ENCODE data around the gene CIAO1. TPM values are rescaled to one million over a fixed set of nuclear protein-coding genes. Genes with fewer than 3 reads are reported as not detected.
A peak's percentile ranks its signal among the peaks of the same experiment; 100 is the strongest.

The CIAO1 gene
- total and polyA plus RNA-seq, 2 donors (not counting 1 experiment from before 2014, with no cell fraction given) = 74.8 to 85.4 TPM

GRCh38 chr2:96247896-96248295 lies 18.1 kb upstream of the CIAO1 start:
- Mint-ChIP-seq H3K27ac (peak overlapping the region; percentile 50), H3K4me1 (peaks cover 28% of the 10 kb centered on the region)

GRCh38 chr2:96248624-96249023 lies 17.4 kb upstream of the CIAO1 start:
- Histone ChIP-seq H3K27ac (ENCODE audit: low read length in 2 of 2) (no peak overlapping the region), H3K4me1 (ENCODE audit: control insufficient read depth in 2 of 2, insufficient read depth in 2 of 2, low read length in 2 of 2) (peaks cover 14 to 25% of the 10 kb centered on the region in 2 donors), H3K79me2 (ENCODE audit: control insufficient read depth, insufficient read depth, low read length) (peaks cover 11% of the 10 kb centered on the region), H3K4me2 (replicated peaks; ENCODE audit: low read depth, low read length, poor library complexity, severe bottlenecking) (no peak overlapping the region), H3K27me3 (replicated peaks in 1 of 4; ENCODE audit: control extremely low read depth in 1 of 4, control insufficient read depth in 3 of 4, insufficient read depth in 4 of 4, low read length in 3 of 4) (no peaks in the 10 kb centered on the region), H3K4me3 (ENCODE audit: control extremely low read depth in 1 of 5, extremely low read depth in 1 of 5, insufficient read depth in 1 of 5, low read depth in 2 of 5, low read length in 4 of 5) (no peak overlapping the region), H3K9me3 (ENCODE audit: control extremely low read depth in 1 of 3, control insufficient read depth in 2 of 3, insufficient read depth in 1 of 3, low read length in 2 of 3) (peaks cover 0 to 12% (median 3%) of the 10 kb centered on the region in 3 donors), H3K9ac (ENCODE audit: low read length) (no peak overlapping the region), H2AFZ (ENCODE audit: insufficient read depth, low read depth, low read length, poor library complexity, severe bottlenecking) (no peak overlapping the region), H4K20me1 (ENCODE audit: control insufficient read depth, insufficient read depth, low read length, poor library complexity, severe bottlenecking) (no peaks in the 10 kb centered on the region), H3K36me3 (replicated peaks in 1 of 2; ENCODE audit: control extremely low read depth in 1 of 2, control insufficient read depth in 1 of 2, extremely low read depth in 1 of 2, insufficient read depth in 2 of 2, low read length in 1 of 2) (peaks cover 0 to 37% of the 10 kb centered on the region in 2 experiments)
- ChIA-PET CTCF (no interaction called here), POLR2A (no interaction called here)
- ATAC-seq (ENCODE audit: low read depth) (no peak), DNase-seq (no peak)
- intact Hi-C loops (cut with micrococcal nuclease) = no loop called here
- no peak overlapping the region for H3K4me3 Mint-ChIP-seq
- no peaks in the 10 kb centered on the region for H3K27me3 Mint-ChIP-seq
- no peak overlapping the region for H3K27ac Mint-ChIP-seq
- 87% methylated on average over 3 of the region's 4 CpGs for WGBS (ENCODE audit: insufficient coverage)
- H3K9me3 Mint-ChIP-seq (ENCODE audit: insufficient read depth) = no peaks in the 10 kb centered on the region
- peaks cover 28% of the 10 kb centered on the region for H3K4me1 Mint-ChIP-seq
- no peak for TF ChIP-seq EZH2 (IDR thresholded peaks at IDR 0.05; ENCODE audit: borderline replicate concordance, insufficient read depth, low read depth, low read length, poor library complexity, severe bottlenecking)
- TF ChIP-seq CTCF (IDR thresholded peaks at IDR 0.05) = no peak

More at GRCh38 chr2:96247896-96248295, 18.1 kb upstream of the CIAO1 start:
- Histone ChIP-seq H3K36me3 (replicated peaks in 1 of 2; ENCODE audit: control extremely low read depth in 1 of 2, control insufficient read depth in 1 of 2, extremely low read depth in 1 of 2, insufficient read depth in 2 of 2, low read length in 1 of 2) (peaks cover 0 to 30% of the 10 kb centered on the region in 2 experiments), H3K27ac (ENCODE audit: low read length in 2 of 2) (no peak overlapping the region), H3K4me3 (ENCODE audit: control extremely low read depth in 1 of 5, extremely low read depth in 1 of 5, insufficient read depth in 1 of 5, low read depth in 2 of 5, low read length in 4 of 5) (no peak overlapping the region), H3K4me1 (ENCODE audit: control insufficient read depth in 2 of 2, insufficient read depth in 2 of 2, low read length in 2 of 2) (peaks cover 14 to 28% of the 10 kb centered on the region in 2 donors), H3K4me2 (replicated peaks; ENCODE audit: low read depth, low read length, poor library complexity, severe bottlenecking) (no peak overlapping the region), H4K20me1 (ENCODE audit: control insufficient read depth, insufficient read depth, low read length, poor library complexity, severe bottlenecking) (no peaks in the 10 kb centered on the region), H3K9ac (ENCODE audit: low read length) (no peak overlapping the region), H3K9me3 (ENCODE audit: control extremely low read depth in 1 of 3, control insufficient read depth in 2 of 3, insufficient read depth in 1 of 3, low read length in 2 of 3) (peaks cover 0 to 12% (median 3%) of the 10 kb centered on the region in 3 donors), H2AFZ (ENCODE audit: insufficient read depth, low read depth, low read length, poor library complexity, severe bottlenecking) (no peak overlapping the region), H3K27me3 (replicated peaks in 1 of 4; ENCODE audit: control extremely low read depth in 1 of 4, control insufficient read depth in 3 of 4, insufficient read depth in 4 of 4, low read length in 3 of 4) (no peaks in the 10 kb centered on the region), H3K79me2 (ENCODE audit: control insufficient read depth, insufficient read depth, low read length) (peaks cover 4% of the 10 kb centered on the region)
- intact Hi-C loops (cut with micrococcal nuclease) = no loop called here
- H3K4me3 Mint-ChIP-seq = no peak overlapping the region
- 75% methylated on average over 1 of the region's 5 CpGs for WGBS (ENCODE audit: insufficient coverage)
- POLR2A ChIA-PET = no interaction called here
- DNase-seq (no peak), ATAC-seq (ENCODE audit: low read depth) (no peak)
- TF ChIP-seq CTCF (IDR thresholded peaks at IDR 0.05) (no peak), EZH2 (IDR thresholded peaks at IDR 0.05; ENCODE audit: borderline replicate concordance, insufficient read depth, low read depth, low read length, poor library complexity, severe bottlenecking) (no peak)
- no peaks in the 10 kb centered on the region for H3K27me3 Mint-ChIP-seq
- CTCF ChIA-PET = interaction anchor here (2.2 kb wide), 1 partner anchor 14 kb away, joined by 8 read pairs; no protein-coding TSS in a partner anchor
- no peaks in the 10 kb centered on the region for H3K9me3 Mint-ChIP-seq (ENCODE audit: insufficient read depth)
